NCI-H524 (cell line): ENCODE data around the gene LMF1.
"Not testable (repeated sequence)": the region's sequence is repeated elsewhere in the genome, so short reads cannot be mapped to it uniquely, and the experiment has no call there.

Experiments
- DNase-seq, 2 experiments: peaks; one replicate each; lab custom pipeline; 2025; lab: John Stamatoyannopoulos, UW

LMF1 gene

DNA sequence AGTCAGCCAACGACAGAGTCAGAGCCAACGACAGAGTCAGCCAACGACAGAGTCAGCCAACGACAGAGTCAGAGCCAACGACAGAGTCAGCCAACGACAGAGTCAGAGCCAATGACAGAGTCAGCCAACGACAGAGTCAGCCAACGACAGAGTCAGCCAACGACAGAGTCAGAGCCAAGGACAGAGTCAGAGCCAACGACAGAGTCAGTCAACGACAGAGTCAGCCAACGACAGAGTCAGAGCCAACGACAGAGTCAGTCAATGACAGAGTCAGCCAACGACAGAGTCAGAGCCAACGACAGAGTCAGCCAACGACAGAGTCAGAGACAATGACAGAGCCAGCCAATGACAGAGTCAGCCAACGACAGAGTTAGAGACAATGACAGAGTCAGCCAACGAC, 22.0 kb downstream of the LMF1 start:
- DNase-seq = not testable (repeated sequence)

DNA sequence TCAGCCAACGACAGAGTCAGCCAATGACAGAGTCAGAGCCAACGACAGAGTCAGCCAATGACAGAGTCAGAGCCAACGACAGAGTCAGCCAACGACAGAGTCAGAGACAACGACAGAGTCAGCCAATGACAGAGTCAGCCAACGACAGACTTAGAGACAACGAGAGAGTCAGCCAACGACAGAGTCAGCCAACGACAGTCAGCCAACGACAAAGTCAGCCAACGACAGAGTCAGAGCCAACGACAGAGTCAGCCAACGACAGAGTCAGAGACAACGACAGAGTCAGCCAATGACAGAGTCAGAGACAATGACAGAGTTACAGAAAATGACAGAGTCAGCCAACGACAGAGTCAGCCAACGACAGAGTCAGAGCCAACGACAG, 22.9 kb downstream of the LMF1 start:
- DNase-seq = not testable (repeated sequence)

DNA sequence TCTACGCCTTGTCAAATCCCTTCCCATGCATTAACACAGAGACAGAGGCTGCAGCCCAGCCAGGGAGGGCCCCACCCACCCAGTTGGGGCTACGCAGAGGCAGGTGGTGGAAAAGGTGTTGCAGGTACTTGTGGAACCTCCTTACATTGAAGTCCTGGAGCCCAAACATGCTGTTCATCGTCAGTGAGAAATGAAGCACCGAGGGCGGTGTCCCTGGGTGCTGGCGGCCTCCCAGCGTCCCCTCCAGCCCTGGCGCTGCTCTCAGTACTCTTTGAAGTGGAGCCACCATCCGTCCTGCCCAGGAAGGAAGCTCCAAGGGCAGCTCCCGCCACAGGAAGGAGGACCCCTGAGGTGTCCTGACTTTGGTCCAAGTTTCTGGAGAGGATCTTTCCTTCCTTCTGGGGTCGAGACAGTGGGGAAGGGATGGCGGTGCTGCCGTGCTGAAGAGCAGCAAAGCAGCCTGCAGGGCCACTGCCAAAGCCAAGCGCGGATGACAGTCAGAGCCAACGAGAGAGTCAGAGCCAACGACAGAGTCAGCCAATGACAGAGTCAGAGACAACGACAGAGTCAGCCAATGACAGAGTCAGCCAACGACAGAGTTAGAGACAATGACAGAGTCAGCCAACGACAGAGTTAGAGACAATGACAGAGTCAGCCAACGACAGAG, 23.4 kb downstream of the LMF1 start:
- DNase-seq = no peak

DNA sequence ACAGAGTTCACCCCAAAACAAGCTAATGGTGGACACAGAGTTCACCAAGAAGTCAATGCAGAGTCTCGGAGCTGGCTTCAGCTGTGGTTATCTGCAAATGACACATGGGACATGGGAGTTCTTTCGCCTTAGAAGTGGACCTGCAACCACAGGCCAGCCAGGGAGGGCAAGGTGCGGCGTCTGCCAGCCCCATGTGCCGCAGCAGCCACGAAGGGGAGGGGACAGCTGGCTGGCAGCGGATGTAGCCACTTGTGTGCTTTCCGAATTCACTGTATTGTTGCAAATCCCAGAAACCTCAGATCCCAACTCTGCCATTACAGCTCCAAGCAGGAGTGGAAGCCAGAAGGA, 24.8 kb downstream of the LMF1 start:
- no peak for DNase-seq

DNA sequence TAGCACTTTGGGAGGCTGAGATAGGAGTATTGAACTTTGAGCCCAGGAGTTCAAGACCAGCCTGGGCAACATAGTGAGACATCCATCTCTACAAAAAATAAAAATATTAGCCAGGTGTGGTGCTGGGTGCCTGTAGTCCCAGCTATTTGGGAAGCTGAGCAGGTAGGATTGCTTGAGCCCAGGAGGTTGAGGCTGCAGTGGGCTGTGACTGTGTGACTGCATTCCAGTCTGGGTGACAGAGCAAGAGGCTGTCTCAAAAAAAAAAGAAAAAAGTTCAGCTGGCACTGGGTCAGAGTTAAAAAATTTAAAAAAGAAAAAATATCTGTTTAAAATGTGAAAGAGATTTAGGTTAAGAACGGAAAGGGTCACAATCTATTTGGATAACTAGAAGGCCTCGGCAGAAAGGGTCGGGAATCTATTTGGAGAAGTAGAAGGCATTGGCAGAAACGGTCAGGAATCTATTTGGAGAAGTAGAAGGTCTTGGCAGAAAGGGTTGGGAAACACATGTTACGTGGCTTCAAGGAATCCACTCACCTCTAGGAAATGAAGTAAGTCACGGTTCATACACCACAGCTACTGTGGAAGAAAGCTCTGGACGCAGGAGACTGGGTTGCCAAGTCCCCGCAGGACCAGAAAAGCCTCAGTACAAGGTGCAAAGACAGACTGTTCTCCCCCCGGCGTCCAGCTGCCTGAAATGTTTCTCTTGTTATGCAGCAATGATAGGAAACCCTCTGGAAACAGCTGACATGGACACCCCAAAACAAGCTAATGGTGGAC, 25.3 kb downstream of the LMF1 start:
- no peak for DNase-seq

DNA sequence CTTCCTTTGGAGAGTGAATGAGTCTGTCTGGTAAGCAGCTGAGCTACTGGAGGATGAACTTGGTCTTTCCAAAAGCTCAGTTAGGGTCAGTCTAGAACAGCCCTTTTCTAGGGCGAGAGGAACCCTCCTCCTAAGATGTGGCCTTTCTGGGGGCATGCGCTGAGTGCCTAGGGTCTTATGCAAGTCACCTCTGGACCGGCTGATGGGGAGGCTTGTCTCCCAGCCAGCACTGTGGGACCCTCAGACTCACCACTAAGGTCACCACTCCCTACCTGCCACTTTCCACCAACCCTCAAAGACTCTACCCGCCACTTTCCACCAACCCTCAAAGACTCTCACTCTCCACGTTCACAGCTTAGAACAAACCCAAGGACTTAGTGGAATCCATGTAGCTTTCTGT, 26.8 kb downstream of the LMF1 start:
- no peak for DNase-seq

DNA sequence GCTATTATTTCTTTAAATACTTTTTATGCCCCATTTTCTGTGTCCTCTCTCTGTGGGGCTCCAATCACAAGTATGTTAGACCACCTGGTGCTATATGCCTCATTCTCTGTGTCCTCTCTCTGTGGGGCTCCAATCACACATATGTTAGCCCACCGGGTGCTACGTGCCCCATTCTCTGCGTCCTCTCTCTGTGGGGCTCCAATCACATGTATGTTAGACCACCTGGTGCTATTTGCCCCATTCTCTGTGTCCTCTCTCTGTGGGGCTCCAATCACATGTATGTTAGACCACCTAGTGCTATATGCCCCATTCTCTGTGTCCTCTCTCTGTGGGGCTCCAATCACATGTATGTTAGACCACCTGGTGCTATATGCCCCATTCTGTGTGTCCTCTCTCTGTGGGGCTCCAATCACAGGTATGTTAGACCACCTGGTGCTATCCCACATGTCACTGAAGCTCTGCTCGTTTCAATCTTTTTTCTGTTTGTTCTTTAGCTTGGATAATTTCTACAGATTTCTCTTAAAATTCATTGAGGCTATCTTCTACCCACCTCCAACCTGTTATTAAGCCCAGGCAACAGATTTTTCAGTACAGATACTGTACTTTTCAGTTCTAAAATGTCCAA, 28.2 kb downstream of the LMF1 start:
- no peak for DNase-seq

DNA sequence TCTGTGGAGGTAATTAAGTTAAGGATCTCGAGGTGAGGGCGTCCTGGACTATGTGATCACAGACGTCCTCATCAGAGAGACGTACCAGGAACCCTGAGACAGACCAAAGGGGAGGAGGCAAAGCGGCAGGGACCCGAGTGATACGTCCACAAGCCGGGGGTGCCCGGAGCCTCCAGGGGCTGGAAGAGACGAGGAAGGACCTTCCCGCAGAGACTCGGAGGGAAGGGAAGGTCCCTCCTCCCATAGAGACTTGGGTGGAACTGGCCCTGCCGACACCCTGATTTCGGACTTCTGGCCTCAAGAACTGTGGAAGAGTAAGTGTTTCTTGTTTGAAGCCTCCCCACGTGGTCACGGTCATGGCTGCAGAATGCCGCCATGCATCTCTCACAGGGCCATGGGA, 30.8 kb downstream of the LMF1 start:
- DNase-seq = no peak

DNA sequence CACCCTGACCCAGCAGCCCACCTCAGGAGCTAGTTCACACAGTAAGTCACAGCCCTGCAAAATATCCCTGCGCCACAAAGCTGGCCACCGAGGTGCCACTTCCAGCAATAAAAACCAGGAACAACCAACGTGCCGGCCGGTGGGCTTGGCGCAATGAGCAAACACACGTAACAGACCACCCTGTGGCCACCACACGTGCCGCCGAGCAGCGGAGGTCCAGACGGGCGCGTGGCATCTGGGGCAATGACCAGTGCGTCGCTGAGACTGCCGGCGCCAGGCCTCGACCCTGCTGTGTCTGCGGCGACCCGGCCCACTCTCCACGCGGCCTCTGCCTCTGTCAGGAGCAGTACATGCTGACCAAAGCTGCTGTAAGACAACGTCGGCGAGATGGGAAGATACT, 31.5 kb downstream of the LMF1 start:
- DNase-seq = no peak

DNA sequence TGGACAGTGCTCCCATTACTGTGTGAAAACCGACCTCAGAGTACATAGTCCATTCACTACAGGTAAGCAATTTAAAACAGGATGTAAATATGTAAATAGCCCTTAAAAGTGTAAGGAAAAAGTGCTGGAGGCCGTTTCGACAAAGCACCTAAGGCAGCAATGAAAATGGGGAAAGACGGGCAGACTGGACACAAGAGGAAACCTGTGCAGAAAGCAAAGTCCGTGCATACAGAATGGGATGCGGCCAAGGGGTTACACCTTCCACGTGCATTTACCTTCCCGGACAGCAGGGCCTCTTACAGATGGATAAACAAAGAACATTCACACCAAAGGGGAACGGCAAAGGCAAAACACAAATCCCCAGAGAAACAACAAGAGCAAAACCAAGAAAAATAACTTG, 32.0 kb downstream of the LMF1 start:
- DNase-seq = no peak

DNA sequence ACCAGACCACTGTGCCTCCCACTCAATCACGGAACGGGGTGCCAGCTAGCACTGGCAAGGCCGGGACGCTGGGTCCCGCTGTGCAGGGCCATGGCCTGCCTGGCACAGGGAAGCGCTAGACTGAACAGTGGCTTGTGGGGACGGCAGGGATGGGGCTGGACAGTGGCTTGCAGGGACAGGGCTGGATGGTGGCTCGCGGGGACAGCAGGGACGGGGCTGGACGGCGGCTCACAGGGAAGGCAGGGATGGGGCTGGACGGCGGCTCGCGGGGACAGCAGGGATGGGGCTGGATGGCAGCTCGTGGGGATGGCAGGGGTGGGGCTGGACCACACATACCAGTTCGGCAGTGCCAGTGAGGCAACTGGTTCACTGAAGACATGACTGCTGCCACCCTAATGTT, 32.6 kb downstream of the LMF1 start:
- DNase-seq = no peak

DNA sequence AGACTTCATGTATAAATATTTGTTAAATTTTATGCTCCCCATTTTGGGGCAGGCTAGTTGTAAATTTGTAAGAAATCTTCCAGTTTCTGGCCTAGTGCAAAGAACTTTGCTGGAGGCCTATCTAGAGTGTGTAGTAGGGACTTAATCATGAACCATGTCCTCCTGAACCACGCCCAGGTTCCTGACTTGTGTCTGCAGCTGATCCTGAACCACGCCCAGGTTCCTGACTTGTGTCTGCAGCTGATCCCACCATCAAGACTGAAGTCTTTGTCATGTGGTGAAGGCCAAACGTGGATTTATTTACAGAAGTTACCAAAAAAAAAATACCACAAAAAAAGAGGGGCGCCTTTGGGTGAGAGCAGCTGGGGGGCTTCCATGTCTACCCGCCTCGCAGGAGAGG, 33.1 kb downstream of the LMF1 start:
- DNase-seq = no peak

DNA sequence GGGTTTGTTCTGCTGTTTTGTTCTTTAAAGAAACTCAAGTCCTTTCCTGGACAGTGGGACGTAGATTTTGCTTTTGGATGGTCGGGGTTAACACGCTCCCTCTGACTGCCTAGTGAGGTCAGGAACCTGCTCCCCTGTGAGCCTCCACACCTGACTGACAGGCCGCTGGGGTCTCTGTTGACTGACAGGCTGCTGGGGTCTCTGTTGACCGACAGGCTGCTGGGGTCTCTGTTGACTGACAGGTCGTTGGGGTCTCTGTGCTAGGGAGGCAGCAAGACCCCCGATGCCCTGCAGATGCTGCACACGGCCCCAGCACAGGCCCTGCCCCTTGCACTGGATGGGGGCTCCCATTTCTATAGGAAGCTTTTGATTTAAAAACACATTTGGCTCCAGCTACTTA, 33.5 kb downstream of the LMF1 start:
- DNase-seq = no peak

DNA sequence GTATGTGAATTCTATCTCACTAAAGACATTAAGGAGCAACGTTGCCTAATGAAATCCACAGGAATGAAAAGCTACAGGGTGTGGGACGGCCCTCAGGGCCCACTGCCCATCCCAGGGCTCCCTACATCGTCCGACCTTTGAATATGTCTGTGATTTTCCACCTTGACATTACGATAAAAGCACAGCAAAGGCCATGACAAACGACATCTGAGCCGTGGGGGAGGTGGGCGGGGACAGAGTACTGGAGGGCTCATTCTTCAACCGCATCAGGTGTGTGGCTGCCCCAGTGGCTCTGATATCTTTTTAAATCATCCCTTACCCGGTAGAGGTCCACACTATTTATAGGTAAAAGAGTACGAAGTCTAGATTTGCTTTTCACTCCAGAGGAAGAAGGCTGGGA, 35.1 kb downstream of the LMF1 start:
- no peak for DNase-seq

DNA sequence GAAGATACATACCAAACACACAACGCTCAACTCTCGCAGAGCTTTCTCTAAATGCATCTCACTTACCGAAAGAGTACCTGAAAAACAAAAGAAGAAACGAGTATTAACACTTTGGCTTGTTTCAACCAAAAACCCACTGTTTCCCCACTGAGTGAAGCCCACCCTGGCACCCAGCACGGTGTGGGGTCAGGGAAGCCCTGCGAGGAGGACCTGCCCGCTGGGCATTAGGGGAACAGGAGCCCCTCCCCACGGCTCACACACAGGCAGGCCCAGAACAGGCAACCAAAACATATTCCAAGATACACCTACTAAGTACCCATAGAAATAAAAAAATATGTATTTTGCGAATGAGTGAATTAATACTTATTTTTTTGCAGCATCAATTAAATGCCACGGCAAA, 36.6 kb downstream of the LMF1 start:
- no peak for DNase-seq

DNA sequence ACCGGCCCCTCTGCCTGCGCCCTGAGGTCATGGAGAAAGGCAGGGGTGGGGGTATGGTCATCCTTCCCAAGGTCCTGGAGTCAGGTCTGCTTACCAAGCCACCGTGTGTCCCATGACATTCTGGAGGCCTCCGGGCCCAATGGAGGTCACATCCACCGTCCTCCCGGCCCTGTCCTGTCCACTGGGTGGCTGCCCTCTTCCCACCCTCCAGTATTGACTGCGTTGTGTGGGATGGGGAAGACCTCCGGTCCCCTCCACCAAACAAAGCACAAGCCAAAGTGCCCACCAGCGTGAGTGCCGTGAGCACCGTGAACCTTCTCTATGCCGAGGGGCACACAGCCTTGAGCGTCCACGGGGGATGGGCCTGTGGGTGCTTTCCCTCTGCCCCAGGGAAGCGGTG, 37.2 kb downstream of the LMF1 start:
- DNase-seq = no peak

DNA sequence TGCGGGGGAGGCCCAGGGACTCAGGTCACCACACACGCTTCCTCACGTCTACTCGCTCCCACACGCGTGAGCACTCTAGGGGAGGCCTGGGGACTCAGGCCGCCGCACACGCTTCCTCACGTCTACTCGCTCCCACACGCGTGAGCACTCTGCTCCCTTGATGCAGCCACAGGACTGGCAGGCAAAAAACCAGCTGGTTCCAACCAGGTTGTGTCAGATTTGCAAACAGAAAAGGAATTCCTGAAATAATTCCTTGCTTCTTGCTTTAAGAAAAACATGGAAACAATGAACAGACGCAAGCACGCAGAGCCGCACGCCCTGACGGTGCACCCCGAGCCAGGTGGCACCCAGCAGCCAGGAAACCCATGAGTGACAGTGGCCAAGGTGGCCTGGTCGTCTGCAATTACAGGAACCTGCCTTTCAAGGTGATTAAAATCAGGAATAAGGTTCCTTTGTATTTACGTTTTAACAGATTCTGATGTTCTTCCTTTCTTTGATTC, 37.9 kb downstream of the LMF1 start:
- no peak for DNase-seq

DNA sequence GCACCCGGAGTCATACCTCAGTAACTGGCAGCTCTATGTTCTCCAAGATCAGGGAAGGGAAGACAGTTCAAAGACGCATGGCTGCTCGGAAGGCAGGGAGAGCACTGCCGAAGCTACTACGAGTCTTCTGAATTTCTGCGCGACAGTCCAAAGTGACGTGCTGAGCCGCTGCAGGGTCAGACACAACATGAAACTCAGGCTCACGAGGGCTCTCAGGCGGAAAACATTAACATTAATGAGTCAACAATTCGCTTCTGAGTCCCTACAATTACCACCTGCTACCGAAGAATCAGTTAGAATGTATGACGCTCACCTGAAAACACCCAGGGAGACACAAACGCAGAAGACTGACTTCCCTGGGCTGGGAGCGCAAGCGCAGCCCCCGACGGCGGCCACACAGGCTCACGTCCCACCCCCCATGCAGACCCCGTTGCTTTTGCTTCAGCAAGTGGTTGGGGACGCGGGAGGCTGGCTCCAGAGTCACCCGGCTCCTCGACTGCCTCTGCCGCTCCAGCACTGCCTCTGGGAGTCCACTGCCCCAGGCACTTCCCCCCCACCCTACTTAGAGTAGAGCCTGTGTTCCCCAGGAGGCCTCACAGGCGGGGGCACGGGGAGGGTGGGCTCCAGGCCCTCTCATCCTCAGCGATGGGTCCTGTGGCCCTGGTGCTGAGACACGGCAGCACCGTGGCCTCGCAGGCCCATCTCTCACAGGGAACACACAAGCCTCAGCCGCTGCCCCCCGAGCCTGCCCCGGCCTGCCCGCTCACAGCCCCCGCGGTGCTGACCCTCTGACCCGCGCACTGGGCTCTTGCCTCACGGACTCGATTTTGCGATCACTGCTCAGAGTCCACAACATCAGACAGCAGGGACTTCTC, 38.9 kb downstream of the LMF1 start:
- DNase-seq = no peak

DNA sequence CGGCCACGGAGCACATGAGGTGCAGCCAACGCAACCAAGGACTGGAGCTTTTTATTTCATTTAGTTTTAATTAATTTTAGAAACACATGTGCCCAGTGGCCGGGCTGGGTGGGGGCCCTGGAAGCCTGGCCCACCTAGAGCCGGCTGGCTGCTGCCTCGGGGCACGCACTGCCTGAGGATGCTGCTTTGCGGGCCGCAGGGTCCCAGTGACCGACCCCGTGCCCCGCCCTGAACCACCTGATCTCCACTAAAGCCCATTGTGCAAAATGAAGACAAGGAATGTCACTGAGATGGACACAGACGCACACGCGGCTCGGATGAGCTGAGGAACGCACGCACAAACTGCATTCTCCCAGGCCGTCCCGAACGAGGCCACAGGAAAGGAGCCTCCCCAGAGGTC, 39.6 kb downstream of the LMF1 start:
- no peak for DNase-seq

DNA sequence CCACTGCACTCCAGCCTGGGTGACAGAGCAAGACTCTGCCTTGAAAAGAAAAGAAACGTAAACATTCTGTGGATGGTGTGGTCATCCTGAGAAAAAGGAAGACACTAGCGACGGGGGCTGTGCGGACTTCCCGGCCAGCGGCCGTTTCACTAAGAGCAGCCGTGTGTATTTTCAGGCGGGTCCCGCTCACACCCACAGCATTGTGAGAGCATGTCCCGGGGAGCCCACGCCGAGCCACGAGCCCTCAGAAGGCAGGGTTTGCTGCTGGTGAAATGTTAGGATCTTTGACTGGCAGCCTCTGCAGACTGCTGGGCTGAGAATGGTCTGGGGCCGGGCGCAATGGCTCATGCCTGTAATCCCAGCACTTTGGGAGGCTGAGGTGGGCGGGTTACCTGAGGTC, 40.3 kb downstream of the LMF1 start:
- no peak for DNase-seq

DNA sequence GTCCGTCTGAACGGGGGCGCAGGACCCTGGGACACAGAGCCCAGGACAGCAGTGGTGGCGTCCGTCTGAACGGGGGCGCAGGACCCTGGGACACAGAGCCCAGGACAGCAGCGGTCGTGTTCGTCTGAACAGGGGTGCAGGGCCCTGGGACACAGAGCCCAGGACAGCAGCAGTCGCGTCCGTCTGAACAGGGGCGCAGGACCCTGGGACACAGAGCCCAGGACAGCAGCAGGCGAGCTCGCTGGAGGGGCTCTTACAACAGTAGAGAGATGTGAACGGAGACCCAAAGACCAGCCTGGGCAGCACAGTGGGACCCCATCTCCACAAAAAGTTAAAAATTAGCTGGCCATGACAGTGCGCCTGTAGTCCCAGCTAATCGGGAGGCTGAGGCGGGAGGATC, 40.7 kb downstream of the LMF1 start:
- DNase-seq = no peak
